Tibial nerve (tissue), 4 donors: ENCODE results near the gene HCFC1.

Experiments used
- EP300 ChIP-seq, 2 donors: sonication (generic); formaldehyde crosslinking; IDR thresholded peaks; one replicate each; pipeline ENCODE4 v1.6.1; 2017; ENCODE audit warnings: antibody characterized with exemption in 2 of 2, mild to moderate bottlenecking in 1 of 2
- POLR2A ChIP-seq, 2 donors: fragments of 450-650 bp; IDR thresholded peaks; one replicate each; pipeline ENCODE4 v1.6.1; 2017; ENCODE audit warnings: antibody characterized with exemption in 2 of 2, mild to moderate bottlenecking in 2 of 2, moderate library complexity in 2 of 2
- TF ChIP-seq, protein P1 (sequence below), 5 experiments: fragments of 200-600 bp in 3 of 5; fragments of 450-650 bp in 2 of 5; sonication (generic) in 3 of 5; IDR thresholded peaks; one replicate each; pipeline ENCODE4 v1.5.1; 2016 to 2019; ENCODE audit warnings: antibody characterized with exemption in 5 of 5, mild to moderate bottlenecking in 3 of 5, moderate library complexity in 2 of 5

- TF ChIP-seq, protein P1, sequence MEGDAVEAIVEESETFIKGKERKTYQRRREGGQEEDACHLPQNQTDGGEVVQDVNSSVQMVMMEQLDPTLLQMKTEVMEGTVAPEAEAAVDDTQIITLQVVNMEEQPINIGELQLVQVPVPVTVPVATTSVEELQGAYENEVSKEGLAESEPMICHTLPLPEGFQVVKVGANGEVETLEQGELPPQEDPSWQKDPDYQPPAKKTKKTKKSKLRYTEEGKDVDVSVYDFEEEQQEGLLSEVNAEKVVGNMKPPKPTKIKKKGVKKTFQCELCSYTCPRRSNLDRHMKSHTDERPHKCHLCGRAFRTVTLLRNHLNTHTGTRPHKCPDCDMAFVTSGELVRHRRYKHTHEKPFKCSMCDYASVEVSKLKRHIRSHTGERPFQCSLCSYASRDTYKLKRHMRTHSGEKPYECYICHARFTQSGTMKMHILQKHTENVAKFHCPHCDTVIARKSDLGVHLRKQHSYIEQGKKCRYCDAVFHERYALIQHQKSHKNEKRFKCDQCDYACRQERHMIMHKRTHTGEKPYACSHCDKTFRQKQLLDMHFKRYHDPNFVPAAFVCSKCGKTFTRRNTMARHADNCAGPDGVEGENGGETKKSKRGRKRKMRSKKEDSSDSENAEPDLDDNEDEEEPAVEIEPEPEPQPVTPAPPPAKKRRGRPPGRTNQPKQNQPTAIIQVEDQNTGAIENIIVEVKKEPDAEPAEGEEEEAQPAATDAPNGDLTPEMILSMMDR (IDR thresholded peaks at IDR 0.05): no peak
- no peak for TF ChIP-seq POLR2A (IDR thresholded peaks at IDR 0.05)
- TF ChIP-seq EP300 (IDR thresholded peaks at IDR 0.05): no peak
Measured at GRCh38 chrX:153929576-153929975, 42.0 kb downstream of the HCFC1 start.
